ENCODE measurements around the gene HNRNPU. TPM values are rescaled to one million over a fixed set of nuclear protein-coding genes. Genes with fewer than 3 reads are reported as not detected.

Gene HNRNPU
- total and polyA plus RNA-seq, 2 donors from 2014 or later = 153 to 329 TPM

GRCh38 chr1:244901400-244902015 lies 37.2 kb upstream of the HNRNPU start:
- DNase-seq (no peak), FAIRE-seq (no peak)
- H3K36me3 ChIP-seq (ENCODE audit: control insufficient read depth in 2 of 3, insufficient read depth in 3 of 3, low read length in 3 of 3) = no peaks in the 10 kb centered on the region
- no peak for TF ChIP-seq CTCF (IDR thresholded peaks at IDR 0.05; ENCODE audit: borderline replicate concordance, extremely low read depth, insufficient read depth)
- no peaks in the 10 kb centered on the region for H3K4me1 ChIP-seq (ENCODE audit: control insufficient read depth in 2 of 3, insufficient read depth in 2 of 3, low read depth in 1 of 3, low read length in 3 of 3)
- H3K9me3 ChIP-seq (ENCODE audit: control insufficient read depth in 2 of 3, insufficient read depth in 1 of 3, low read length in 3 of 3) = no peaks in the 10 kb centered on the region
- H3K27ac ChIP-seq (ENCODE audit: low read depth in 2 of 2, low read length in 2 of 2) = no peak overlapping the region
- no peaks in the 10 kb centered on the region for H3K27me3 ChIP-seq (ENCODE audit: control insufficient read depth, insufficient read depth, low read length)
- no peak overlapping the region for H3K9ac ChIP-seq (ENCODE audit: low read length in 3 of 3)
- intact Hi-C loops (cut with DNase I) = no loop called here
- H3K4me3 ChIP-seq (ENCODE audit: low read length in 3 of 3) = no peak overlapping the region

- intact Hi-C loops (cut with DNase I) = no loop called here
- no peak for TF ChIP-seq CTCF (IDR thresholded peaks at IDR 0.05; ENCODE audit: borderline replicate concordance, extremely low read depth, insufficient read depth)
- H3K9ac ChIP-seq (ENCODE audit: low read length in 3 of 3) = no peak overlapping the region
Measured at GRCh38 chr1:244897476-244898254, 33.3 kb upstream of the HNRNPU start.

GRCh38 chr1:244896550-244896949 lies 32.2 kb upstream of the HNRNPU start:
- no peak for DNase-seq

More at GRCh38 chr1:244897476-244898254, 33.3 kb upstream of the HNRNPU start:
- no peak for FAIRE-seq
- no peak for DNase-seq
- Histone ChIP-seq H3K36me3 (ENCODE audit: control insufficient read depth in 2 of 3, insufficient read depth in 3 of 3, low read length in 3 of 3) (no peaks in the 10 kb centered on the region), H3K27me3 (ENCODE audit: control insufficient read depth, insufficient read depth, low read length) (no peaks in the 10 kb centered on the region), H3K4me3 (ENCODE audit: low read length in 3 of 3) (no peak overlapping the region), H3K4me1 (ENCODE audit: control insufficient read depth in 2 of 3, insufficient read depth in 2 of 3, low read depth in 1 of 3, low read length in 3 of 3) (no peaks in the 10 kb centered on the region), H3K9me3 (ENCODE audit: control insufficient read depth in 2 of 3, insufficient read depth in 1 of 3, low read length in 3 of 3) (no peaks in the 10 kb centered on the region), H3K27ac (ENCODE audit: low read depth in 2 of 2, low read length in 2 of 2) (no peak overlapping the region)

More at GRCh38 chr1:244896550-244896949, 32.2 kb upstream of the HNRNPU start:
- Histone ChIP-seq H3K4me1 (ENCODE audit: control insufficient read depth in 2 of 3, insufficient read depth in 2 of 3, low read depth in 1 of 3, low read length in 3 of 3) (no peaks in the 10 kb centered on the region), H3K9me3 (ENCODE audit: control insufficient read depth in 2 of 3, insufficient read depth in 1 of 3, low read length in 3 of 3) (no peaks in the 10 kb centered on the region), H3K27me3 (ENCODE audit: control insufficient read depth, insufficient read depth, low read length) (no peaks in the 10 kb centered on the region), H3K36me3 (ENCODE audit: control insufficient read depth in 2 of 3, insufficient read depth in 3 of 3, low read length in 3 of 3) (no peaks in the 10 kb centered on the region), H3K4me3 (ENCODE audit: low read length in 3 of 3) (no peak overlapping the region), H3K9ac (ENCODE audit: low read length in 3 of 3) (no peak overlapping the region), H3K27ac (ENCODE audit: low read depth in 2 of 2, low read length in 2 of 2) (no peak overlapping the region)
- TF ChIP-seq CTCF (IDR thresholded peaks at IDR 0.05; ENCODE audit: borderline replicate concordance, extremely low read depth, insufficient read depth) = no peak
- intact Hi-C loops (cut with DNase I) = no loop called here
- no peak for FAIRE-seq
